22Rv1 (cell line): ENCODE measurements around the gene SLA2.

Experiments used
- CTCF ChIP-seq: fragments of 450-650 bp; IDR thresholded peaks from 2 replicates; pipeline ENCODE4 v1.5.1; 2017; ENCODE audit warnings: mild to moderate bottlenecking
- ZFX ChIP-seq: fragments of 450-650 bp; IDR thresholded peaks from 2 replicates; pipeline ENCODE4 v1.6.1; 2017; ENCODE audit warnings: antibody characterized with exemption, borderline replicate concordance

GRCh38 chr20:36677422-36677771 lies 31.4 kb upstream of the SLA2 start:
- TF ChIP-seq CTCF (no peak), ZFX (no peak)
